ENCODE results near the gene DEFB132.

DEFB132 gene

GRCh38 chr20:266596-267562 lies 9.4 kb downstream of the DEFB132 start:
- DNase-seq = peak; percentile 77

- no peak for DNase-seq
These were observed 13.0 kb downstream of the DEFB132 start for GRCh38 chr20:270517-270916.

GRCh38 chr20:271069-271468 lies 13.5 kb downstream of the DEFB132 start:
- no peak for DNase-seq

- DNase-seq = no peak
These were observed 14.0 kb downstream of the DEFB132 start for GRCh38 chr20:271528-271927.

- DNase-seq = no peak
These were observed 15.2 kb downstream of the DEFB132 start for GRCh38 chr20:272718-273117.

GRCh38 chr20:273884-274283 lies 16.4 kb downstream of the DEFB132 start:
- no peak for DNase-seq

GRCh38 chr20:275791-276190 lies 18.3 kb downstream of the DEFB132 start:
- DNase-seq = no peak

- DNase-seq = no peak
These were observed 19.3 kb downstream of the DEFB132 start for GRCh38 chr20:276620-277495.

- DNase-seq = no peak
These were observed 19.9 kb downstream of the DEFB132 start for GRCh38 chr20:277496-277781.

GRCh38 chr20:278181-278580 lies 20.7 kb downstream of the DEFB132 start:
- DNase-seq = no peak

GRCh38 chr20:278607-279571 lies 21.4 kb downstream of the DEFB132 start:
- no peak for DNase-seq

- DNase-seq = no peak
These were observed 26.6 kb downstream of the DEFB132 start for GRCh38 chr20:284172-284571.

- no peak for DNase-seq
These were observed 29.0 kb downstream of the DEFB132 start for GRCh38 chr20:286508-286907.

GRCh38 chr20:288956-289692 lies 31.6 kb downstream of the DEFB132 start:
- no peak for DNase-seq

- no peak for DNase-seq
These were observed 32.2 kb downstream of the DEFB132 start for GRCh38 chr20:289693-290083.

GRCh38 chr20:290084-290831 lies 32.7 kb downstream of the DEFB132 start, which contains the start of gene C20orf96:
C20orf96 (minus strand) TSS chr20:290750; CDS start chr20:290610, 140 bp downstream.
- DNase-seq = peak; percentile 61

GRCh38 chr20:294602-295001 lies 37.1 kb downstream of the DEFB132 start:
- no peak for DNase-seq

- DNase-seq = no peak
These were observed 38.3 kb downstream of the DEFB132 start for GRCh38 chr20:295804-296203.

GRCh38 chr20:297098-297924 lies 39.8 kb downstream of the DEFB132 start, which contains the start of gene ZCCHC3:
ZCCHC3 (plus strand) TSS chr20:297570; CDS start chr20:297587, 17 bp downstream.
- peak; percentile 74 for DNase-seq
